GM21619 (cell line): ENCODE data around the gene SHC1.

ENCODE experiments used
- ATAC-seq: cut with Tn5 transposase; IDR thresholded peaks from one replicate; pipeline ENCODE4 v1.9.1; 2021; ENCODE audit not compliant: unreplicated experiment

SHC1 gene

GRCh38 chr1:154940213-154940560, 30.4 kb downstream of the SHC1 start:
- ATAC-seq, result no peak

- no peak for ATAC-seq
Measured at GRCh38 chr1:154938604-154939399, 31.7 kb downstream of the SHC1 start.

- no peak for ATAC-seq
Measured at GRCh38 chr1:154937988-154938386, 32.6 kb downstream of the SHC1 start.

- ATAC-seq, result peak; percentile 42
Measured at GRCh38 chr1:154937085-154937987, 33.2 kb downstream of the SHC1 start.

- ATAC-seq, result peak; percentile 58
Measured at GRCh38 chr1:154936555-154937084, 33.9 kb downstream of the SHC1 start, which contains the start of gene PMVK. Gene PMVK (minus strand): TSS chr1:154936719. CDS start chr1:154936685, 34 bp downstream.

- ATAC-seq, result no peak
Measured at GRCh38 chr1:154935749-154936554, 34.6 kb downstream of the SHC1 start.

GRCh38 chr1:154934358-154934948, 36.1 kb downstream of the SHC1 start:
- no peak for ATAC-seq

- no peak for ATAC-seq
Measured at GRCh38 chr1:154931940-154932487, 38.5 kb downstream of the SHC1 start.

GRCh38 chr1:154926201-154926600, 44.3 kb downstream of the SHC1 start:
- no peak for ATAC-seq

- no peak for ATAC-seq
Measured at GRCh38 chr1:154925335-154926170, 45.0 kb downstream of the SHC1 start.

GRCh38 chr1:154923695-154924094, 46.9 kb downstream of the SHC1 start:
- no peak for ATAC-seq

- no peak for ATAC-seq
Measured at GRCh38 chr1:154913273-154913672, 57.3 kb downstream of the SHC1 start.

- ATAC-seq, result no peak
Measured at GRCh38 chr1:154912755-154913154, 57.8 kb downstream of the SHC1 start.
